HepG2 (cell line): Measurements from ENCODE around the gene APLF. TPM values are rescaled to one million over a fixed set of nuclear protein-coding genes. Genes with fewer than 3 reads are reported as not detected.
A peak's percentile ranks its signal among the peaks of the same experiment; 100 is the strongest.

Source experiments
- ATAC-seq: fragments of 200-7000 bp; cut with Tn5 transposase; 3 replicates; pipeline ENCODE4 v1.9.1; 2020; ENCODE audit warnings: mild to moderate bottlenecking, moderate library complexity
- BruUV-seq: library from RNA; stranded (reverse); fragments of 400-500 nt; replicated peaks from 2 replicates; lab custom pipeline; 2021; lab: Mats Ljungman, UMichigan
- CTCF ChIA-PET: fragments of 300-600 bp; formaldehyde crosslinking; extraction: SDS; loops from one replicate; lab custom pipeline; 2021; ENCODE audit warnings: low total read pairs, inconsistent platforms, low intra/inter-chr PET ratio; lab: Yijun Ruan, JAX
- POLR2A ChIA-PET: fragments of 350-600 bp; sonication (Branson Sonifier 250); formaldehyde crosslinking; loops from one replicate; lab custom pipeline; 2020; ENCODE audit warnings: antibody characterized with exemption, inconsistent platforms; lab: Yijun Ruan, JAX
- DNase-seq: peaks from one replicate; pipeline ENCODE4 v3.0.0-alpha.2; 2015; ENCODE audit warnings: low spot score
- FAIRE-seq: peaks from 3 replicates; lab custom pipeline; 2011; peaks lifted over from hg19 to GRCh38; lab: Jason Lieb, UNC
- H2AFZ ChIP-seq: one replicate; pipeline ENCODE4 v1.6.1; 2011; ENCODE audit warnings: low read length, inconsistent platforms
- H3K27ac ChIP-seq: fragments of 300-600 bp; 3 replicates; pipeline ENCODE4 v1.8.0; 2011; ENCODE audit warnings: mixed run types, mild to moderate bottlenecking, mixed read lengths, low read length, inconsistent platforms; ENCODE audit not compliant: insufficient read depth; ENCODE audit errors: extremely low read length
- H3K27me3 ChIP-seq, 2 experiments: fragments of 200-600 bp in 1 of 2; 2 replicates in 1 of 2; 3 replicates in 1 of 2; pipeline versions ENCODE4 v1.6.0 to v1.8.0; 2011; ENCODE audit warnings: low read length in 2 of 2, mild to moderate bottlenecking in 2 of 2, moderate library complexity in 2 of 2, inconsistent platforms in 1 of 2; ENCODE audit not compliant: insufficient read depth in 2 of 2, control insufficient read depth in 1 of 2
- H3K36me3 ChIP-seq, 2 experiments: fragments of 200-600 bp in 1 of 2; replicated peaks in 1 of 2; 2 replicates in 1 of 2; 3 replicates in 1 of 2; pipeline versions ENCODE4 v1.5.1 to v1.8.0; 2011; ENCODE audit warnings: low read length in 2 of 2, inconsistent platforms in 1 of 2; ENCODE audit not compliant: insufficient read depth in 2 of 2, control insufficient read depth in 1 of 2
- H3K4me1 ChIP-seq: 2 replicates; pipeline ENCODE4 v1.5.1; 2012; ENCODE audit warnings: low read length, inconsistent platforms; ENCODE audit not compliant: insufficient read depth
- H3K4me2 ChIP-seq: 2 replicates; pipeline ENCODE4 v1.6.0; 2011; ENCODE audit warnings: low read depth, low read length, inconsistent platforms
- H3K4me3 ChIP-seq, 3 experiments: fragments of 200-600 bp in 1 of 3; sonication (generic), shearing (Covaris generic) in 1 of 3; replicated peaks in 1 of 3; 2 replicates each; pipeline ENCODE4 v1.5.1; 2011 to 2016; ENCODE audit warnings: low read length in 3 of 3, inconsistent platforms in 2 of 3, low read depth in 2 of 3, mild to moderate bottlenecking in 2 of 3, control low read depth in 1 of 3, mixed read lengths in 1 of 3; ENCODE audit not compliant: insufficient read depth in 1 of 3
- H3K79me2 ChIP-seq: one replicate; pipeline ENCODE4 v1.6.1; 2011; ENCODE audit warnings: low read length, inconsistent platforms; ENCODE audit not compliant: insufficient read depth
- H3K9ac ChIP-seq: 2 replicates; pipeline ENCODE4 v1.6.0; 2011; ENCODE audit warnings: mild to moderate bottlenecking, low read depth, low read length, inconsistent platforms; ENCODE audit not compliant: insufficient read depth
- H3K9me3 ChIP-seq: 2 replicates; pipeline ENCODE4 v1.5.1; 2012; ENCODE audit warnings: mild to moderate bottlenecking, low read length
- H4K20me1 ChIP-seq: 2 replicates; pipeline ENCODE4 v1.6.0; 2011; ENCODE audit warnings: inconsistent platforms, mild to moderate bottlenecking, low read length, moderate library complexity; ENCODE audit not compliant: insufficient read depth
- EHMT2 ChIP-seq: fragments of 200-600 bp; sonication (generic); IDR thresholded peaks from 2 replicates; pipeline ENCODE4 v1.7.0; 2017; ENCODE audit warnings: antibody characterized with exemption, low read depth, low read length, borderline replicate concordance
- GABPA ChIP-seq, 2 experiments: IDR thresholded peaks; 2 replicates each; pipeline ENCODE4 v1.6.1; 2011 to 2016; ENCODE audit warnings: low read depth in 2 of 2, low read length in 1 of 2, missing biosample characterization in 1 of 2, missing genetic modification characterization in 1 of 2
- GZF1 ChIP-seq: sonication (generic); formaldehyde crosslinking; IDR thresholded peaks from 2 replicates; pipeline ENCODE4 v1.5.1; 2020; ENCODE audit warnings: mild to moderate bottlenecking, missing genetic modification reagents
- HMGXB4 ChIP-seq, 2 experiments: sonication (generic) in 1 of 2; formaldehyde crosslinking in 1 of 2; IDR thresholded peaks; 2 replicates each; pipeline versions ENCODE4 v1.4.0 to v1.6.1; 2018 to 2020; ENCODE audit warnings: missing genetic modification reagents in 2 of 2, borderline replicate concordance in 1 of 2, low read depth in 1 of 2, mild to moderate bottlenecking in 1 of 2, missing biosample characterization in 1 of 2
- MAFK ChIP-seq, 2 experiments: IDR thresholded peaks in 1 of 2; conservative IDR thresholded peaks in 1 of 2; 2 replicates each; pipeline ENCODE4 v1.6.1; 2011; ENCODE audit warnings: improper control_type of control experiment in 2 of 2, low read length in 2 of 2
- NR2F6 ChIP-seq, 2 experiments: IDR thresholded peaks; 2 replicates each; pipeline ENCODE4 v1.6.1; 2016; ENCODE audit warnings: antibody characterized with exemption in 1 of 2, mild to moderate bottlenecking in 1 of 2
- PLSCR1 ChIP-seq: sonication (generic); formaldehyde crosslinking; IDR thresholded peaks from 2 replicates; pipeline ENCODE4 v1.5.0; 2020; ENCODE audit warnings: missing genetic modification reagents, mild to moderate bottlenecking, borderline replicate concordance
- XBP1 ChIP-seq: sonication (generic); formaldehyde crosslinking; IDR thresholded peaks from 2 replicates; pipeline ENCODE4 v1.5.0; 2020; ENCODE audit warnings: missing genetic modification reagents
- ZNF629 ChIP-seq: sonication (generic); formaldehyde crosslinking; conservative IDR thresholded peaks from 2 replicates; pipeline ENCODE4 v1.5.0; 2020; ENCODE audit warnings: missing genetic modification reagents
- ZNF773 ChIP-seq: sonication (generic); formaldehyde crosslinking; IDR thresholded peaks from 2 replicates; pipeline ENCODE4 v1.4.0; 2020; ENCODE audit warnings: missing genetic modification reagents, borderline replicate concordance
- ZNF775 ChIP-seq: sonication (generic); formaldehyde crosslinking; IDR thresholded peaks from 2 replicates; pipeline ENCODE4 v1.4.0; 2020; ENCODE audit warnings: missing genetic modification reagents, mild to moderate bottlenecking, moderate library complexity, borderline replicate concordance
- WGBS: methylation state at CpG from one replicate; pipeline ENCODE4 v1.1.6; 2017; ENCODE audit warnings: low lambda C conversion rate; 5-methylcytosine and 5-hydroxymethylcytosine counted together
- in situ Hi-C: cut with HindIII; loops from 2 replicates; pipeline ENCODE4 v1.10.0; 2017; ENCODE audit warnings: low pct_unique_long_range_greater_than_20kb; ENCODE audit not compliant: extremely low pct_ligation_motif_present
- intact Hi-C: fragments of 100-400 bp; cut with micrococcal nuclease; formaldehyde crosslinking; loops from one replicate; pipeline ENCODE4 v1.10.0; 2022; ENCODE audit not compliant: unreplicated experiment
- polyA plus RNA-seq, 8 experiments: library from polyadenylated mRNA; depleted of rRNA in 3 of 8; stranded (reverse) in 7 of 8; unstranded in 1 of 8; fragments of >200 nt; fragmentation: Illumina TruSeq in 4 of 8; extraction: Trizol in 4 of 8; gene quantifications; 2 replicates each; pipeline versions ENCODE4 v1.2.1 to v1.2.3, GENCODE V29; 2011 to 2016; ENCODE audit warnings: low read depth in 4 of 8, missing spikeins in 1 of 8, mixed read lengths in 1 of 8; ENCODE audit not compliant: insufficient read depth in 1 of 8
- total RNA-seq, 5 experiments: library from RNA; depleted of rRNA; stranded (reverse); fragments of >200 nt; fragmentation: Illumina TruSeq; extraction: Trizol; gene quantifications; 2 replicates each; pipeline ENCODE4 v1.2.3, GENCODE V29; 2016; ENCODE audit warnings: low read depth in 1 of 5

APLF gene
- total and polyA plus RNA-seq, 2 of the 13 experiments (the other 11 are each of a cell fraction or from before 2014, with no cell fraction given) = 0.45 to 2.2 TPM

GRCh38 chr2:68465081-68465916 lies 2.1 kb upstream of the APLF start:
- intact Hi-C loops = no loop called here
- H3K4me1 ChIP-seq = peaks cover 28% of the 10 kb centered on the region
- H4K20me1 ChIP-seq = no peaks in the 10 kb centered on the region
- TF ChIP-seq GZF1 (CRISPR knock-in tag) (no peak), ZNF629 (peak; percentile 73), MAFK (conservative IDR thresholded peaks at IDR 0.05 in 1 of 2, IDR thresholded peaks at IDR 0.05 in 1 of 2; ENCODE audit: low read length in 2 of 2) (peak in 1 of 2 experiments; percentile 10; a peak in 1 of 4 replicates)
- POLR2A ChIA-PET = no interaction called here
- no TSS peak for BruUV-seq
- DNase-seq = no peak
- no peaks in the 10 kb centered on the region for H3K36me3 ChIP-seq
- no peak for ATAC-seq
- FAIRE-seq = no peak
- H3K4me3 ChIP-seq = no peak overlapping the region; a peak in 1 of 6 replicates
- no peaks in the 10 kb centered on the region; a peak in 1 of 5 replicates for H3K27me3 ChIP-seq
- no peak overlapping the region for H3K4me2 ChIP-seq
- 92% methylated on average over 7 of the region's 7 CpGs for WGBS
- no peak overlapping the region for H3K9ac ChIP-seq
- no peak overlapping the region for H2AFZ ChIP-seq
- no peaks in the 10 kb centered on the region for H3K9me3 ChIP-seq
- CTCF ChIA-PET = no interaction called here
- no peaks in the 10 kb centered on the region for H3K79me2 ChIP-seq
- H3K27ac ChIP-seq = no peak overlapping the region
- in situ Hi-C loops = loop anchor here (5.0 to 10.0 kb wide), 2 partner anchors 242 to 460 kb away; no protein-coding TSS in a partner anchor

- Histone ChIP-seq H3K4me3 (peak overlapping the region; percentile 87 to 95 (median 90)), H3K79me2 (no peaks in the 10 kb centered on the region), H4K20me1 (no peaks in the 10 kb centered on the region), H3K27ac (peak overlapping the region; percentile 58), H3K9me3 (no peaks in the 10 kb centered on the region), H3K9ac (peak overlapping the region; percentile 87), H3K4me1 (peaks cover 28% of the 10 kb centered on the region), H3K4me2 (peak overlapping the region; percentile 80), H2AFZ (peak overlapping the region; percentile 74), H3K36me3 (no peaks in the 10 kb centered on the region), H3K27me3 (no peaks in the 10 kb centered on the region; a peak in 1 of 5 replicates)
- WGBS = 16% methylated on average over 11 of the region's 11 CpGs
- intact Hi-C loops = no loop called here
- FAIRE-seq (no peak), ATAC-seq (peak; percentile 12; the same call in 2 of the 3 replicates), DNase-seq (peak; percentile 15)
- in situ Hi-C loops = loop anchor here (5.0 to 10.0 kb wide), 2 partner anchors 241 to 458 kb away; no protein-coding TSS in a partner anchor
- ChIA-PET CTCF (no interaction called here), POLR2A (interaction anchor here (0.9 to 1.6 kb wide), 3 partner anchors 94 to 128 kb away, joined by 3 to 4 read pairs (median 3); no protein-coding TSS in a partner anchor)
- BruUV-seq = no TSS peak
- TF ChIP-seq ZNF773 (CRISPR knock-in tag) (no peak), NR2F6 (IDR thresholded peaks at IDR 0.05) (no peak), NR2F6 (CRISPR knock-in tag; IDR thresholded peaks at IDR 0.05) (no peak), PLSCR1 (0 out of 2 replicates have a peak, but pooled peaks have one; percentile 15), ZNF775 (CRISPR knock-in tag) (peak; percentile 99), XBP1 (no peak), HMGXB4 (CRISPR knock-in tag; IDR thresholded peaks at IDR 0.05; ENCODE audit: borderline replicate concordance in 1 of 2, low read depth in 1 of 2) (no peak; a peak in 1 of 4 replicates), EHMT2 (peak; percentile 6; the same call in 1 of the 2 replicates), GABPA (IDR thresholded peaks at IDR 0.05; ENCODE audit: low read depth, low read length) (no peak), GABPA (CRISPR knock-in tag; IDR thresholded peaks at IDR 0.05; ENCODE audit: low read depth) (no peak)
Observed at GRCh38 chr2:68466361-68466777, 1.0 kb upstream of the APLF start.
